Middle frontal gyrus (tissue), 1 donor: ENCODE measurements around the gene TNFRSF4.

Source experiments
- DNase-seq: peaks from one replicate; pipeline ENCODE4 v3.0.0-alpha.2; 2015; ENCODE audit warnings: low spot score; ENCODE audit errors: extremely low spot score

The TNFRSF4 gene

DNA sequence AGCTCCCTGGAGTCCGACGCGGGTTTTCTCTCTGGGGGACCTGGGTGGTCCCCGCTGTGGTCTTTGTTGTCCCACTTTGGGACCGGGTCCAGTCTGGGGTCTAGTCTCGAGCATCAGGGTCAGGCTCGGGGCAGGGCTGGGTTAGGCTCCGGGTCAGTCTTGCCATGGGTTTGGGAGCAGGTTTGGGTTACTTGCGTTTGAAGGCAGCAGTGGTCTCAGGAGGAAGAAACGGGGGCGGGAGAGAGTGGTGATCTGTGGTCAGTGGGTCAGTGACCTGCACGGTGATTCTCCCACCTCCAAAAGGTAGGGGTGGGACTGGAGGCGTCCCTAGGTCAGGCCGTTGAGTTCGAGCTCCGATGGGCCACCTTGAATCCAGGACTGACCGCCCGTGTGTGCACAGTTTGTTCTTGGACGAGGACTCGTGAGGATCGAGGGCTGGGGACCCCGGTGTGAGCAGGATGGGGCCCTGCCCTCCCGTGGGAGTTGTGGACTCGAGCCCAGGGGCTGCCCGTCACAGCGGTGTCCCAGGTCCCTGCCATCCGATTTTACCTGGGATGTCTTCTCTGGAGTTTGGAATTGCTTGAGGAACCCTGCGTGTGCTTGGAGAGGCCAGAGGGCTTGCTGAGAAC, 20.3 kb upstream of the TNFRSF4 start:
- DNase-seq, result no peak

DNA sequence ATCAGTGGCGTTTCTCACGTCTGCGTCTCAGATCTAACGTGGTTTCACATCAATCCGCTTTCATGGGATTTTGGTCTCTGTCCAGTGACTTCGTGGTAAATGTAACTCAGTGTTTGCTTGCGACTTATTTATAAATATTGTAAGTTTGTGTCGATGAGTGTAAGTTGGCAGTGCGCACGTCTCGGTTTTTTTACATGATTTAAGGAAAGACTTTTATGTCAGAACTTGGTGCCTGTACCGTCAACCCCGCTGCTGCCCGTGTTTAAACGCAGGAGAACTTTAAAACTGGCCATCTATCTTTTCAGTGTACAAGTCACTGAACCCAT, 19.6 kb upstream of the TNFRSF4 start:
- DNase-seq, result no peak

- DNase-seq, result no peak
These were observed 19.0 kb upstream of the TNFRSF4 start for GRCh38 chr1:1232796-1233566.

- peak; percentile 10 for DNase-seq
These were observed 18.3 kb upstream of the TNFRSF4 start, which contains the start of gene B3GALT6 for GRCh38 chr1:1232208-1232795. Gene B3GALT6 (plus strand): TSS chr1:1232237. CDS start chr1:1232279, 42 bp downstream.

DNA sequence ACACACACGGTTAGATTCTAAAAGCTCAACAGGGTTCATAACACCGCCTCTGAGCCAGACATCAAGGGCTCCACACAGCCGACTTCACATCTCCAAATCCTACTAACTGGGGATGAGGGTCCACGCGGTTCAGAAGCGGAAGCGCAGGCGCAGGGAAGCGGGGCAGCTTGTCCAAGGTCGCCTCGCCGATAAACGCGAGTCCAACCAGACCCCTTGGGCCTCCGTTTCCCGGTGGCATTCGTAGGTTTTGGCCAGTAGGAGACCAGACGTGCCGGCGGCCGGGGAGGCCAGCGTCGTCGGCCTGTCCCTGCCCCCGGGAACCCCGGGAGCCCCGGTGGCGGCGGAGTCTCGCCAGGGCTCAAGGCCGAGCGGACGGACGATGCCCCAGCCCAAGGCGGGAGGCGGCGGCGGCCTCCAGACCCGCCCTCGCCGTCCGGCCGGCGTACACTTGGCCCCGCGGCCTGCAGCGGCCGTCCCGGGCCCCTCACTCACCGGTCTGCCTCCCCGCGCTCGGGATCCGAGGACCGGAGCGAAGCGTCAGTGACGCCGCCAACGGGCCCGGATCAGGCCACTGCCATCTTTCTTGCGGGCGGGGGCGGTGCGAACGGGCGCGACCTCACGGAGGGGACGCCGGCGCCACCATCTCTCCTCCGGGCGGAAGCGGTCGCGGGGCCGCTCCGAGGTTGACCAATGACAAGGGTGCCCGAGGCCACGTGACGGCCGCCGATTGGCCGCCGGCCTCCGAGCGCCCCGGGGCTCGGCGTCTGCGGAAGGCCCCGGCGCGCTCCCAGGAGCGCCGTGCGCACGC, 17.7 kb upstream of the TNFRSF4 start, which contains the start of gene SDF4:
Gene SDF4, minus strand, starts transcription at position 602 of the 808 bp plus-strand sequence. CDS start 3,229 bp downstream, outside the sequence.
- peak; percentile 94 for DNase-seq

DNA sequence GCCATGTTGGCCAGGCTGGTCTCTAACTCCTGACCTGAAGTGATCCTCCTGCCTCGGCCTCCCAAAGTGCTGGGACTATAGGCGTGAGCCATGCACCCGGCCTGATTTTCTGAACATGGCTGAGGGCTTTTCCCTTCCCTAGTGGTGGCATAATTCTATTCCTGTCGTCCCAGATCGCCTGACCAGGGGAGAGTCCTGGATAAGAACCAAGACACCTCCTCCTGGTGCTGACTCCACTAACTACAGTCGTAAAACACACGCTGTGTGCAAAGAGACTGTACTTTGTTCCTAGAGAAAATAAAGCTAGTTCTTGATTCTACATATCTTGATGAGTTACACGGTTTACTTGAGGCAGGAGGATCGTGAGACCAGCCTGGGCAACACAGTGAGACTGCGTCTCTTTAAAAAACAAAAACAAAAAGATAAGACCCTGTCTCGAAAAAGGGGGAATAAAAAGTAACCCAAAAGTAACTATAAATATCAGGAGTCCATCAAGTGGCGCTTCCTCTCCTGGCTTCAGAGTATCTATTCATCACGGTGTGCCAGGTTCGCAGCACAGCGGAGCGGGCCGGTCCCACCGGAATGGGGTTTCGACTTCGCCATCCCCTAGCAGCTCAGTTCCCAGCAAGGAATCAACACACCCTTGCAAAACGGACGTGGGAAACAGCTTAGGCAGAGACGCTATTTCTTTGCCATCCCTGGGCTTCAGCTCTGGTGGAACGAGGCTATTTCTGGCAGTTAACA, 16.9 kb upstream of the TNFRSF4 start:
- DNase-seq, result no peak

GRCh38 chr1:1229770-1230169, 15.8 kb upstream of the TNFRSF4 start:
- no peak for DNase-seq

GRCh38 chr1:1228596-1229321, 14.8 kb upstream of the TNFRSF4 start:
- no peak for DNase-seq

DNA sequence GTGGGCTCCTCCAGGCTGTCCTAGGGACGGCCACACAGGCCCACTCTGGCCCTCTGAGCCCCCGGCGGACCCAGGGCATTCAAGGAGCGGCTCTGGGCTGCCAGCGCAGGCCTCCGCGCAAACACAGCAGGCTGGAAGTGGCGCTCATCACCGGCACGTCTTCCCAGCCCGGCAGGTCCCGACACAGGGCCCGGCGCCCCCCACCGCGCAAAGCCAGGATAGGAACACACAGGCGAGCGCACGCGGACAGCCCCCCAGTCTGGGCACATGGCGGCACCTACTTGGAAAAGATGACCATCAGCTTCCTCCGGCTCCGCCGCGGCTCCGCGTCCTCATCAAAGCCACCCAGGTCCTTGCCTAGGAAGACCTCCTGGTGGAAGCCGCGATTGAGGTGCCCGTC, 14.2 kb upstream of the TNFRSF4 start:
- no peak for DNase-seq

- DNase-seq, result no peak
These were observed 13.4 kb upstream of the TNFRSF4 start for GRCh38 chr1:1227386-1227785.

- no peak for DNase-seq
These were observed 12.8 kb upstream of the TNFRSF4 start for GRCh38 chr1:1226566-1227362.

DNA sequence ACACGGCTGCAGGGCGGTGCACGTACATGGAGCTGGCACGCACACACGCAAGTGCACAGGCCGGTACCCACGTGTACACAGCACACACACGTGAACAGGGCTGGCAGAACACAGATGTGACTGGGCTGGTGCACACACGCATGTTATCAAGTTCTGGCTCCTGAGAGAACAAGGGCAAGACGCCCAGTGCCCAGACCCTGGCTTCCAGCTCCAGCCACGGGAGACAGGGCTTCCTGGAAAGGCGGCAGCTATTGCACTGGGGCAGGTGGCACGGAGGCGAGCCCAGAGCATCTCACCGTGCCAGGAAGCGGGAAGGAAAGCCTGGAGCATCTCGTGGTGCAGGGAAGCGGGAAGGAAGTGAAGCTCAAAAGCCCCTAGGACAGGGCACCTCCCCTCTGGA, 12.0 kb upstream of the TNFRSF4 start:
- no peak for DNase-seq

- no peak for DNase-seq
These were observed 11.4 kb upstream of the TNFRSF4 start for GRCh38 chr1:1225238-1225845.

- no peak for DNase-seq
These were observed 9.9 kb upstream of the TNFRSF4 start for GRCh38 chr1:1223891-1224290.

- no peak for DNase-seq
These were observed 9.4 kb upstream of the TNFRSF4 start for GRCh38 chr1:1223321-1223720.

- no peak for DNase-seq
These were observed 8.7 kb upstream of the TNFRSF4 start for GRCh38 chr1:1222575-1223225.

GRCh38 chr1:1221887-1222574, 8.1 kb upstream of the TNFRSF4 start:
- no peak for DNase-seq

GRCh38 chr1:1220197-1220596, 6.2 kb upstream of the TNFRSF4 start:
- no peak for DNase-seq
